Measurements from ENCODE around the gene WEE2.

Gene WEE2

GRCh38 chr7:141712603-141713255, 4.6 kb downstream of the WEE2 start:
- no peak for DNase-seq (ENCODE audit: low spot score)
- no peak for TF ChIP-seq CTCF (IDR thresholded peaks at IDR 0.05; ENCODE audit: poor library complexity, severe bottlenecking)
- Histone ChIP-seq H3K4me3 (ENCODE audit: severe bottlenecking) (no peak overlapping the region), H3K27ac (ENCODE audit: poor library complexity, severe bottlenecking) (no peak overlapping the region), H3K27me3 (ENCODE audit: insufficient read depth, poor library complexity, severe bottlenecking) (no peaks in the 10 kb centered on the region), H3K36me3 (ENCODE audit: low read depth) (no peaks in the 10 kb centered on the region), H3K4me1 (ENCODE audit: insufficient read depth, poor library complexity, severe bottlenecking) (no peaks in the 10 kb centered on the region), H3K9me3 (ENCODE audit: severe bottlenecking) (no peaks in the 10 kb centered on the region)
- ATAC-seq (ENCODE audit: low read depth): no peak

DNA sequence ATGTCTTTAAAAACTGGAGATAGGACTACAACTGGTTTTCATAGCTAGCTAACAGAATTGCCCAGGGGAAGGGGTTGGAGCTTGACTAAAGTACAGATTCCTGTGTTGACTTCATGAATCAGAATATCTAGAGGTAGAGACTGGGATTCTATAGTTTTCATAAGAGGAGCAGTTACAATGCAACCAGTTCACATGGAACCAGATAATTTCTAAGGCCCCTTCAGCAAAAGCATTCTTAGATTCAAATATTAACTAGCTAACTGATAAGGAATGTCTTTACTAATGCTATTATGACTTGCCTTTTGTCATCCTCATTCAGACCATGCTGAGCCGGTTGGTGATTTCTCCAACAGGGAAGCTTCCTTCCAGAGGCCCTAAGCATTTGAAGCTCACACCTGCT, 5.7 kb downstream of the WEE2 start:
- no peaks in the 10 kb centered on the region for H3K4me1 ChIP-seq (ENCODE audit: insufficient read depth, poor library complexity, severe bottlenecking)
- no peak for ATAC-seq (ENCODE audit: low read depth)
- H3K36me3 ChIP-seq (ENCODE audit: low read depth): no peaks in the 10 kb centered on the region
- no peak for TF ChIP-seq CTCF (IDR thresholded peaks at IDR 0.05; ENCODE audit: poor library complexity, severe bottlenecking)
- no peaks in the 10 kb centered on the region for H3K27me3 ChIP-seq (ENCODE audit: insufficient read depth, poor library complexity, severe bottlenecking)
- no peak for DNase-seq (ENCODE audit: low spot score)
- H3K4me3 ChIP-seq (ENCODE audit: severe bottlenecking): no peak overlapping the region
- no peaks in the 10 kb centered on the region for H3K9me3 ChIP-seq (ENCODE audit: severe bottlenecking)
- no peak overlapping the region for H3K27ac ChIP-seq (ENCODE audit: poor library complexity, severe bottlenecking)

- TF ChIP-seq CTCF (IDR thresholded peaks at IDR 0.05; ENCODE audit: poor library complexity, severe bottlenecking): no peak
- no peak overlapping the region for H3K27ac ChIP-seq (ENCODE audit: poor library complexity, severe bottlenecking)
Measured at GRCh38 chr7:141714571-141714970, 6.4 kb downstream of the WEE2 start.

DNA sequence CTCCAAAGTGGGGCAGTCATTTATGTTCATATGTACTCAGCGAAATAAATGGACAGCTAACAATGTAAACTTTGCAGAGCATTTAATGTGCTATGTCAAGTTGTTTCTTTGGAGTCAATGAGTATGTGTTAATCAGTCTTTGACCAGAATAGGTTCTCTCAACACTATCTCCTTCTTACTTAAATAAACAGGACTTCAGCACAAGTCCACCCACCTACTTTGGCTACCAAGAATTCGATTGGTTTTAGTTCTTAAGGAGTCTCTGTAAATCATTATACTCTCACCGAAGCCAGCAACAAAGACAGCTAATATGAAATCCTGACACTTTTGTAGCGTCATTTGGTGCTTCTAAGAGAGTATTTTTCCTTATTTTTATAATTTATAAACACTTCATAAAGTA, 6.9 kb downstream of the WEE2 start:
- Histone ChIP-seq H3K27me3 (ENCODE audit: insufficient read depth, poor library complexity, severe bottlenecking) (no peaks in the 10 kb centered on the region), H3K4me1 (ENCODE audit: insufficient read depth, poor library complexity, severe bottlenecking) (no peaks in the 10 kb centered on the region), H3K4me3 (ENCODE audit: severe bottlenecking) (no peak overlapping the region), H3K36me3 (ENCODE audit: low read depth) (no peaks in the 10 kb centered on the region), H3K27ac (ENCODE audit: poor library complexity, severe bottlenecking) (no peak overlapping the region), H3K9me3 (ENCODE audit: severe bottlenecking) (no peaks in the 10 kb centered on the region)
- no peak for TF ChIP-seq CTCF (IDR thresholded peaks at IDR 0.05; ENCODE audit: poor library complexity, severe bottlenecking)
- ATAC-seq (ENCODE audit: low read depth) (no peak), DNase-seq (ENCODE audit: low spot score) (no peak)

More at GRCh38 chr7:141714571-141714970, 6.4 kb downstream of the WEE2 start:
- Histone ChIP-seq H3K27me3 (ENCODE audit: insufficient read depth, poor library complexity, severe bottlenecking) (no peaks in the 10 kb centered on the region), H3K4me3 (ENCODE audit: severe bottlenecking) (no peak overlapping the region), H3K4me1 (ENCODE audit: insufficient read depth, poor library complexity, severe bottlenecking) (no peaks in the 10 kb centered on the region), H3K9me3 (ENCODE audit: severe bottlenecking) (no peaks in the 10 kb centered on the region), H3K36me3 (ENCODE audit: low read depth) (no peaks in the 10 kb centered on the region)
- no peak for ATAC-seq (ENCODE audit: low read depth)
- no peak for DNase-seq (ENCODE audit: low spot score)
